C4-2B (cell line): ENCODE data around the gene HPGD.

Source experiments
- ZFX ChIP-seq: fragments of 450-650 bp; IDR thresholded peaks from 2 replicates; pipeline ENCODE4 v1.6.1; 2017
- TF ChIP-seq, protein P1 (sequence below): fragments of 450-650 bp; conservative IDR thresholded peaks from 2 replicates; pipeline ENCODE4 v1.5.1; 2017; ENCODE audit warnings: mild to moderate bottlenecking

DNA sequence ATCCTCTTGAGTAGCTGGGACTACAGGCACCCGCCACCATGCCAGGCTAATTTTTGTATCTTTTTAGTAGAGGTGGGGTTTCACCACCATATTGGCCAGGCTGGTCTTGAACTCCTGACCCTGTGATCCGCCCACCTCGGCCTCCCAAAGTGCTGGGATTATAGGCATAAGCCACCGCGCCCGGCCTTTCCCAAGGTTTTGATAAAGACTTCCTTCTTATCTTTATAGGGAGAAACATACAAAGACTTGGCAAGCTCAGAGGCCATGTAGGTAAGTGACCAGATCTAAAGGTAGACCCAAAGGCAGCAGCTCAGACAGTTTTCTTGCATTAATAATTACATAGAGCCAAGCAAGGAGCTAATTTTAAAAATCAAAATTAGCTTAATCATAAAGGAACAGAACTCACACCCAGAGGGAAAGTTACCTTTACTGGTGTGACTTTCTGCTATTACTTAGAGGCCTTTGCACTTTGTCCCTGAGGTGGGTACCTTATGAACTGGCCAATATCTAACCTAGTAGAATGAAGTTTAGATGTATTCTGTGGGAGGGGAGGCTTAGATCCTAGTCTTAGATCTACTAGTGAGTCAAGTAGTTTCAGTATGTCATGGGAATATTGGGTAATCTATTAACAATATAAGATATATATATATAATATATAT lies 67.3 kb downstream of the HPGD start:
- TF ChIP-seq, protein P1, sequence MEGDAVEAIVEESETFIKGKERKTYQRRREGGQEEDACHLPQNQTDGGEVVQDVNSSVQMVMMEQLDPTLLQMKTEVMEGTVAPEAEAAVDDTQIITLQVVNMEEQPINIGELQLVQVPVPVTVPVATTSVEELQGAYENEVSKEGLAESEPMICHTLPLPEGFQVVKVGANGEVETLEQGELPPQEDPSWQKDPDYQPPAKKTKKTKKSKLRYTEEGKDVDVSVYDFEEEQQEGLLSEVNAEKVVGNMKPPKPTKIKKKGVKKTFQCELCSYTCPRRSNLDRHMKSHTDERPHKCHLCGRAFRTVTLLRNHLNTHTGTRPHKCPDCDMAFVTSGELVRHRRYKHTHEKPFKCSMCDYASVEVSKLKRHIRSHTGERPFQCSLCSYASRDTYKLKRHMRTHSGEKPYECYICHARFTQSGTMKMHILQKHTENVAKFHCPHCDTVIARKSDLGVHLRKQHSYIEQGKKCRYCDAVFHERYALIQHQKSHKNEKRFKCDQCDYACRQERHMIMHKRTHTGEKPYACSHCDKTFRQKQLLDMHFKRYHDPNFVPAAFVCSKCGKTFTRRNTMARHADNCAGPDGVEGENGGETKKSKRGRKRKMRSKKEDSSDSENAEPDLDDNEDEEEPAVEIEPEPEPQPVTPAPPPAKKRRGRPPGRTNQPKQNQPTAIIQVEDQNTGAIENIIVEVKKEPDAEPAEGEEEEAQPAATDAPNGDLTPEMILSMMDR, result no peak
- TF ChIP-seq ZFX, result no peak
